ENCODE data around the gene SKI. TPM values are rescaled to one million over a fixed set of nuclear protein-coding genes. Genes with fewer than 3 reads are reported as not detected.

The SKI gene
- total RNA-seq, 1 donor from 2014 or later: 26.9 TPM

GRCh38 chr1:2300004-2300771, 72.1 kb downstream of the SKI start:
- H3K27me3 ChIP-seq (ENCODE audit: control insufficient read depth, insufficient read depth, low read length): no peaks in the 10 kb centered on the region
- TF ChIP-seq, protein P1, sequence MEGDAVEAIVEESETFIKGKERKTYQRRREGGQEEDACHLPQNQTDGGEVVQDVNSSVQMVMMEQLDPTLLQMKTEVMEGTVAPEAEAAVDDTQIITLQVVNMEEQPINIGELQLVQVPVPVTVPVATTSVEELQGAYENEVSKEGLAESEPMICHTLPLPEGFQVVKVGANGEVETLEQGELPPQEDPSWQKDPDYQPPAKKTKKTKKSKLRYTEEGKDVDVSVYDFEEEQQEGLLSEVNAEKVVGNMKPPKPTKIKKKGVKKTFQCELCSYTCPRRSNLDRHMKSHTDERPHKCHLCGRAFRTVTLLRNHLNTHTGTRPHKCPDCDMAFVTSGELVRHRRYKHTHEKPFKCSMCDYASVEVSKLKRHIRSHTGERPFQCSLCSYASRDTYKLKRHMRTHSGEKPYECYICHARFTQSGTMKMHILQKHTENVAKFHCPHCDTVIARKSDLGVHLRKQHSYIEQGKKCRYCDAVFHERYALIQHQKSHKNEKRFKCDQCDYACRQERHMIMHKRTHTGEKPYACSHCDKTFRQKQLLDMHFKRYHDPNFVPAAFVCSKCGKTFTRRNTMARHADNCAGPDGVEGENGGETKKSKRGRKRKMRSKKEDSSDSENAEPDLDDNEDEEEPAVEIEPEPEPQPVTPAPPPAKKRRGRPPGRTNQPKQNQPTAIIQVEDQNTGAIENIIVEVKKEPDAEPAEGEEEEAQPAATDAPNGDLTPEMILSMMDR (IDR thresholded peaks at IDR 0.05; ENCODE audit: insufficient read depth, low read length, poor library complexity, severe bottlenecking): no peak
- H3K36me3 ChIP-seq (ENCODE audit: control insufficient read depth, insufficient read depth, low read length): no peaks in the 10 kb centered on the region
- no peak overlapping the region for H3K4me3 ChIP-seq (ENCODE audit: low read depth, low read length)
- no peak for DNase-seq (ENCODE audit: low read depth)

DNA sequence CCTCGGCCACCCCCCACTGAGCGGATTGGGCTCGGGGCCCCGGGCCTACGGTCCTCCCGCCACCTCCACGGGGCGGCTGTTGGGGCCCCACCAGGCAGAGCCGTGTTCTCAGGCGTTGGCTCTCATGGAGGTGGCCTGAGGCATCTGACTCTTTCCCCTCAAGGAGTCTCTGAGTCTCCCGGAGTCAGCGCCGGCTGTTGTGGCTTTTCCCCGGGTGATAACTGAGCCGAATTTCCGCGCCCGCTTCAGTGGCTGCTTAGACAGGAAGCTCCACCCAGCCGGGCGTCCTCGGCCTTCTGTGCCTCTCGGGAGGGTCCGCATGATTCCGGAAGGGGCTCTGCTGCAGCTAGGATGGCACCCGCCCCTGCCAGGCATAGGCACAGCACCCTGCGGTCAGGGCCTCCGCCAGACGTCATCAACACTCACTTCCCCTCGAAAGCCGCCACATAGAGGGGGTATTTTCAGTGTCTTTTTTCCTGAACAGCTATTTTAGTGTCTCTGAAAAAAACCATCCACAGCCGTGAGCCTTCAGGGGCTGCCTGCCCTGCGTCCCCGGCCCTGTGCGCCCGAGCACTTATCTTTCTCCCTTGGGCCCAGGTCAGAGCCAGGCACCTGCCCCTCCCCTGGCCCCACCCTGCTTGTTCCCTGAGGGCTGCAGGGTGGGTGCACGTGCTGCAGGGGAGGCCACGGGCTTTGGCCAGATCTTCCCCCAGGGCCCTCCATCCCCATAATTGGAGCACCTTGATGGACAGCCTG, 72.9 kb downstream of the SKI start:
- Histone ChIP-seq H3K27me3 (ENCODE audit: control insufficient read depth, insufficient read depth, low read length) (no peaks in the 10 kb centered on the region), H3K4me3 (ENCODE audit: low read depth, low read length) (no peak overlapping the region)
- TF ChIP-seq, protein P1 (IDR thresholded peaks at IDR 0.05; ENCODE audit: insufficient read depth, low read length, poor library complexity, severe bottlenecking): no peak

DNA sequence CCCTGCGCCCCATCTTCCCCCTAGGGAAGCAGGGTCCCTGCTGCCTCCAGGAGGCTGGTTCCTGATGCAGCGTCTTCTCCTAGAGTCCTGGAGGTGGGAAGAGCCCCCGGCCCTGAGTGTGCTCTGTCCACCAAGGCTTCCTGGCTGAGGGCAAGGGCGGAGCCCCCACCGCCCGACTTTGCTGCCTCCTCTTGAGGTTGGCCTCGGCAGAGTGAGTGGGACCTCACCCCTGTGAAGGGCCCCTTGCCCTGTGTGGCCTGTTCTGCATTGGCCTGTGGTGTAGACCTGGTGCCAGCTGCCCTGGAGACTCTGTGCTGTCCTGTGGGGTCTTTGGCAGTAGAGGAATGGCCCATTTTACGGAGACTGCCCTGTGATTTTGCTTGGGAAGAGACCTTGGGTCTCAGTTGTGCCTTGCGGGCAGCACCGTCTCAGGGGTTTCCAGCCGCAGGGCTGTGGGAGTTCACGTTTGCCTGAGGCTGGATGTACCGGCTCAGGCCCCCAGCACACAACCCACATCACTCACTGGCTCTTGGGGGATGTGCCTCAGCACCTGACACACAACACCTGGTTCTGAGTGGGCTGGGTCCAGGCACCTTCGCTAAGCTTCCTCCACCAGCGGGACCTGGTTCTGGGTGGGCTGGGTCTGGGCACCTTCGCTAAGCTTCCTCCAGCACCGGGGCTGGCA, 73.6 kb downstream of the SKI start:
- Histone ChIP-seq H3K36me3 (ENCODE audit: control insufficient read depth, insufficient read depth, low read length) (no peaks in the 10 kb centered on the region), H3K27me3 (ENCODE audit: control insufficient read depth, insufficient read depth, low read length) (no peaks in the 10 kb centered on the region), H3K4me3 (ENCODE audit: low read depth, low read length) (no peak overlapping the region)
- TF ChIP-seq, protein P1 (IDR thresholded peaks at IDR 0.05; ENCODE audit: insufficient read depth, low read length, poor library complexity, severe bottlenecking): no peak
- DNase-seq (ENCODE audit: low read depth): no peak

More for the DNA sequence above, 72.9 kb downstream of the SKI start:
- no peaks in the 10 kb centered on the region for H3K36me3 ChIP-seq (ENCODE audit: control insufficient read depth, insufficient read depth, low read length)
- no peak for DNase-seq (ENCODE audit: low read depth)

DNA sequence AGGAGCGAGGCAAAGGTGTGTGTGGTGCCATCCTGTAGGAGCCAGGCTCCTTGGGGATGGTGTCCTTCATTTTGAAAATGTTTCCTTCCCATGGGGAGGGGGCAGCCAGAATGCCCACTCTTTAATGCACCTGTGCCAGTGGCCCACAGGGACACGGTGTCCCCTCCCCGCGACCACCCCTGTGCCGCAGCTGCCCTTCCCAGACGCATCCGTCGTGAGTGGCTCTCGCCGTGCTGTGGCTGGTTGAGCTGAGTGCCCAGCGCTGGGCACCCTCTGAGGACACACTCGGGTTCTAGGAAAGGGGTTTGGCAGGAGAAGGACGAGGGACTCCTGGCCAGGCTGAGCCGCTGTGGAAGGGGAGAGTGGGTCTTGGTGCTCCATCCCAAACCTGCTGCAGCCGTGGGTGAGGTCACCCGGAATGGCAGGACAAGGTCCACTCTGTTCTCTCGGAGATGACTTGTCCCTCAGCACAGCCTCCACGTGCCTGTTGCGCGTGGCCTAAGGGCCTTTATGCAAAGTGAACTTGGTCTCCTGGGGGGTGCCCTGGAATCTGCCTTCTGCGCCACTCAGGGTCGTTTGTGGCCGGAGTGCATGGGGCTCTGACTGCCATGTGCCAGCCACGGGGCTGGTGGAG, 74.3 kb downstream of the SKI start:
- DNase-seq (ENCODE audit: low read depth): no peak
- H3K4me3 ChIP-seq (ENCODE audit: low read depth, low read length): no peak overlapping the region
- no peaks in the 10 kb centered on the region for H3K36me3 ChIP-seq (ENCODE audit: control insufficient read depth, insufficient read depth, low read length)
- no peaks in the 10 kb centered on the region for H3K27me3 ChIP-seq (ENCODE audit: control insufficient read depth, insufficient read depth, low read length)
- TF ChIP-seq, protein P1 (IDR thresholded peaks at IDR 0.05; ENCODE audit: insufficient read depth, low read length, poor library complexity, severe bottlenecking): no peak

GRCh38 chr1:2303016-2303775, 75.1 kb downstream of the SKI start:
- no peak for DNase-seq (ENCODE audit: low read depth)
- no peaks in the 10 kb centered on the region for H3K36me3 ChIP-seq (ENCODE audit: control insufficient read depth, insufficient read depth, low read length)

More at GRCh38 chr1:2303016-2303775, 75.1 kb downstream of the SKI start:
- Histone ChIP-seq H3K4me3 (ENCODE audit: low read depth, low read length) (no peak overlapping the region), H3K27me3 (ENCODE audit: control insufficient read depth, insufficient read depth, low read length) (no peaks in the 10 kb centered on the region)
- TF ChIP-seq, protein P1 (IDR thresholded peaks at IDR 0.05; ENCODE audit: insufficient read depth, low read length, poor library complexity, severe bottlenecking): no peak
